DMS53 (cell line): Measurements from ENCODE around the gene SLC6A17.
A peak's percentile ranks its signal among the peaks of the same experiment; 100 is the strongest.

ENCODE experiments used
- DNase-seq: peaks from one replicate; lab custom pipeline; 2025; lab: John Stamatoyannopoulos, UW

Gene SLC6A17

GRCh38 chr1:110150330-110151174 is at the start of gene SLC6A17:
TSS of gene SLC6A17 (plus strand) at chr1:110150494. CDS start at chr1:110166930, 16,436 bp downstream.
- DNase-seq = peak; percentile 92

GRCh38 chr1:110102081-110102480 is 48.2 kb upstream of the SLC6A17 start:
- DNase-seq = no peak

GRCh38 chr1:110106013-110106941 is 44.0 kb upstream of the SLC6A17 start:
- peak; percentile 86 for DNase-seq

GRCh38 chr1:110107867-110108469 is 42.3 kb upstream of the SLC6A17 start:
- DNase-seq = no peak

- no peak for DNase-seq
Observed at GRCh38 chr1:110111081-110111480, 39.2 kb upstream of the SLC6A17 start.

GRCh38 chr1:110112143-110112542 is 38.2 kb upstream of the SLC6A17 start, which contains the start of gene UBL4B:
TSS of gene UBL4B (plus strand) at chr1:110112443. CDS start at chr1:110112535, 92 bp downstream.
- DNase-seq = no peak

- peak; percentile 84 for DNase-seq
Observed at GRCh38 chr1:110112656-110113055, 37.6 kb upstream of the SLC6A17 start.

- no peak for DNase-seq
Observed at GRCh38 chr1:110113551-110113950, 36.7 kb upstream of the SLC6A17 start.

- no peak for DNase-seq
Observed at GRCh38 chr1:110114173-110114572, 36.1 kb upstream of the SLC6A17 start.

GRCh38 chr1:110114784-110115183 is 35.5 kb upstream of the SLC6A17 start:
- DNase-seq = no peak

- peak; percentile 73 for DNase-seq
Observed at GRCh38 chr1:110118636-110119396, 31.5 kb upstream of the SLC6A17 start.

GRCh38 chr1:110119843-110120242 is 30.5 kb upstream of the SLC6A17 start:
- peak; percentile 95 for DNase-seq

GRCh38 chr1:110120960-110121561 is 29.2 kb upstream of the SLC6A17 start:
- no peak for DNase-seq

GRCh38 chr1:110123224-110123623 is 27.1 kb upstream of the SLC6A17 start:
- no peak for DNase-seq

GRCh38 chr1:110125810-110126209 is 24.5 kb upstream of the SLC6A17 start:
- peak; percentile 30 for DNase-seq

- DNase-seq = no peak
Observed at GRCh38 chr1:110130113-110130591, 20.1 kb upstream of the SLC6A17 start.

GRCh38 chr1:110130989-110131388 is 19.3 kb upstream of the SLC6A17 start:
- peak; percentile 25 for DNase-seq

GRCh38 chr1:110132682-110133081 is 17.6 kb upstream of the SLC6A17 start:
- DNase-seq = no peak

- DNase-seq = peak; percentile 75
Observed at GRCh38 chr1:110133436-110133835, 16.9 kb upstream of the SLC6A17 start.

- peak; percentile 99 for DNase-seq
Observed at GRCh38 chr1:110134050-110134595, 16.2 kb upstream of the SLC6A17 start.
